KMS-11 (cell line): Measurements from ENCODE around the gene WDR27.
"Not testable (repeated sequence)": the region's sequence is repeated elsewhere in the genome, so short reads cannot be mapped to it uniquely, and the experiment has no call there.

ENCODE experiments used
- H2AFZ ChIP-seq: fragments of 200-600 bp; sonication (generic); 2 replicates; pipeline ENCODE4 v1.6.1; 2016; ENCODE audit warnings: antibody characterized with exemption, mixed run types, low read depth
- H3K27ac ChIP-seq: fragments of 200-600 bp; sonication (generic); 2 replicates; pipeline ENCODE4 v1.6.1; 2016; ENCODE audit warnings: mild to moderate bottlenecking, mixed run types
- H3K27me3 ChIP-seq: fragments of 200-600 bp; sonication (generic); 2 replicates; pipeline ENCODE4 v1.6.1; 2017; ENCODE audit warnings: mild to moderate bottlenecking, low read depth, mixed run types, moderate library complexity; ENCODE audit not compliant: insufficient read depth
- H3K36me3 ChIP-seq: fragments of 200-600 bp; sonication (generic); 2 replicates; pipeline ENCODE4 v1.6.1; 2017; ENCODE audit warnings: mild to moderate bottlenecking, mixed run types; ENCODE audit not compliant: insufficient read depth
- H3K4me1 ChIP-seq: fragments of 200-600 bp; sonication (generic); 2 replicates; pipeline ENCODE4 v1.6.1; 2016; ENCODE audit warnings: mild to moderate bottlenecking, low read depth, mixed run types; ENCODE audit not compliant: poor library complexity, severe bottlenecking
- H3K4me2 ChIP-seq: fragments of 200-600 bp; sonication (generic); 2 replicates; pipeline ENCODE4 v1.7.0; 2016; ENCODE audit warnings: mild to moderate bottlenecking, mixed run types
- H3K4me3 ChIP-seq: fragments of 200-600 bp; sonication (generic); IDR thresholded peaks from 2 replicates; pipeline ENCODE4 v1.6.1; 2017; ENCODE audit warnings: low read depth, low read length, mixed read lengths; ENCODE audit not compliant: insufficient read depth
- H3K79me2 ChIP-seq: fragments of 200-600 bp; sonication (generic); 2 replicates; pipeline ENCODE4 v1.6.1; 2016; ENCODE audit warnings: low read depth, mixed run types; ENCODE audit not compliant: insufficient read depth
- H3K9ac ChIP-seq: fragments of 200-600 bp; sonication (generic); 2 replicates; pipeline ENCODE4 v1.6.1; 2016; ENCODE audit warnings: mild to moderate bottlenecking, mixed run types
- H4K20me1 ChIP-seq: fragments of 200-600 bp; sonication (generic); 2 replicates; pipeline ENCODE4 v1.6.1; 2016; ENCODE audit warnings: mild to moderate bottlenecking, mixed run types; ENCODE audit not compliant: insufficient read depth
- CTCF ChIP-seq: fragments of 200-600 bp; sonication (generic); conservative IDR thresholded peaks from 2 replicates; pipeline ENCODE4 v1.6.1; 2017; ENCODE audit warnings: low read depth, mild to moderate bottlenecking, antibody characterized with exemption, low read length, moderate library complexity, mixed read lengths

Gene WDR27

GRCh38 chr6:169521825-169522224, 180.0 kb downstream of the WDR27 start:
- no peak for TF ChIP-seq CTCF
- Histone ChIP-seq H3K4me3 (no peak overlapping the region), H4K20me1 (no peaks in the 10 kb centered on the region), H2AFZ (no peak overlapping the region), H3K36me3 (no peaks in the 10 kb centered on the region), H3K27me3 (no peaks in the 10 kb centered on the region), H3K79me2 (no peaks in the 10 kb centered on the region), H3K9ac (no peak overlapping the region), H3K27ac (no peak overlapping the region), H3K4me1 (no peaks in the 10 kb centered on the region), H3K4me2 (no peak overlapping the region)

- TF ChIP-seq CTCF, result no peak
- H3K27ac ChIP-seq, result no peak overlapping the region
Observed at GRCh38 chr6:169520104-169520503, 181.7 kb downstream of the WDR27 start.

GRCh38 chr6:169518451-169518850, 183.4 kb downstream of the WDR27 start:
- no peak overlapping the region for H3K4me2 ChIP-seq
- H4K20me1 ChIP-seq, result no peaks in the 10 kb centered on the region
- H3K9ac ChIP-seq, result no peak overlapping the region
- TF ChIP-seq CTCF, result no peak
- no peak overlapping the region for H2AFZ ChIP-seq
- H3K36me3 ChIP-seq, result no peaks in the 10 kb centered on the region
- H3K27ac ChIP-seq, result no peak overlapping the region
- H3K79me2 ChIP-seq, result no peaks in the 10 kb centered on the region
- no peaks in the 10 kb centered on the region for H3K4me1 ChIP-seq
- no peak overlapping the region for H3K4me3 ChIP-seq
- no peaks in the 10 kb centered on the region for H3K27me3 ChIP-seq

More at GRCh38 chr6:169520104-169520503, 181.7 kb downstream of the WDR27 start:
- H3K27me3 ChIP-seq, result no peaks in the 10 kb centered on the region
- no peak overlapping the region for H2AFZ ChIP-seq
- H3K4me1 ChIP-seq, result no peaks in the 10 kb centered on the region
- no peaks in the 10 kb centered on the region for H3K36me3 ChIP-seq
- no peaks in the 10 kb centered on the region for H4K20me1 ChIP-seq
- H3K9ac ChIP-seq, result no peak overlapping the region
- H3K4me2 ChIP-seq, result no peak overlapping the region
- H3K79me2 ChIP-seq, result no peaks in the 10 kb centered on the region
- H3K4me3 ChIP-seq, result no peak overlapping the region

GRCh38 chr6:169513478-169514193, 188.2 kb downstream of the WDR27 start:
- Histone ChIP-seq H4K20me1 (no peaks in the 10 kb centered on the region), H3K79me2 (no peaks in the 10 kb centered on the region), H3K4me3 (no peak overlapping the region), H2AFZ (no peak overlapping the region), H3K9ac (no peak overlapping the region), H3K36me3 (no peaks in the 10 kb centered on the region), H3K4me1 (no peaks in the 10 kb centered on the region), H3K27me3 (no peaks in the 10 kb centered on the region), H3K27ac (no peak overlapping the region), H3K4me2 (no peak overlapping the region)
- TF ChIP-seq CTCF, result no peak

GRCh38 chr6:169511785-169512184, 190.0 kb downstream of the WDR27 start:
- H3K4me2 ChIP-seq, H3K36me3 ChIP-seq: not testable (repeated sequence)

More at GRCh38 chr6:169511785-169512184, 190.0 kb downstream of the WDR27 start:
- not testable (repeated sequence) for H3K27me3 ChIP-seq, H4K20me1 ChIP-seq, H2AFZ ChIP-seq, H3K9ac ChIP-seq, H3K4me3 ChIP-seq, H3K27ac ChIP-seq, H3K79me2 ChIP-seq, H3K4me1 ChIP-seq
